Stimulated activated CD8-positive, alpha-beta memory T cell treated with anti-CD3 and anti-CD28 coated beads, Interleukin-2, amount 100 ng/mL, for 48 hours (primary cell): ENCODE data around the gene HIP1.
"Not testable (repeated sequence)": the region's sequence is repeated elsewhere in the genome, so short reads cannot be mapped to it uniquely, and the experiment has no call there.

ENCODE experiments used
- DNase-seq, 2 donors: peaks; one replicate each; pipeline ENCODE4 v3.0.0-alpha.2; 2020; ENCODE audit warnings: low read depth in 2 of 2

The HIP1 gene

GRCh38 chr7:75575488-75576121, 163.1 kb downstream of the HIP1 start:
- no peak for DNase-seq

GRCh38 chr7:75573477-75574019, 165.2 kb downstream of the HIP1 start:
- DNase-seq: no peak

- DNase-seq: no peak
These were observed 165.9 kb downstream of the HIP1 start for GRCh38 chr7:75572814-75573213.

GRCh38 chr7:75572396-75572795, 166.3 kb downstream of the HIP1 start:
- no peak for DNase-seq

DNA sequence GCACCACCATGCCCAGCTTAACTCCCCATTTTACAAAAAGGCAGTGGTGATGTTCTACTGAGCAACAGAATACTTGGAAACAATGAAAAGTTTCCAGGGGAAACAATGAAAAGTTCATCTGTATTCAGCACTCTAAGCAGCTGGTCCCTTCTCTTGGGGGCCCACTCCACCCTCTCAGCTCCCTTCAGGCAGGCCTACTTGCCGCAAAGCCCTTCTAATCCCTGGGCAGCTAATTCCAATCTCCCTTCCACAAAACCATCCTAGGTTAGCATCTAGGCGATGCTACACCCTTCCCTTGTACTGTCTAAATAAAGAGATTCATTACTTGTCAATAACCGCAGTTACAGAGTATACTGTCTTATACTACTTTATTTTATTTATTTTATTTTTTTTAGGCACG, 167.5 kb downstream of the HIP1 start:
- DNase-seq: no peak

DNA sequence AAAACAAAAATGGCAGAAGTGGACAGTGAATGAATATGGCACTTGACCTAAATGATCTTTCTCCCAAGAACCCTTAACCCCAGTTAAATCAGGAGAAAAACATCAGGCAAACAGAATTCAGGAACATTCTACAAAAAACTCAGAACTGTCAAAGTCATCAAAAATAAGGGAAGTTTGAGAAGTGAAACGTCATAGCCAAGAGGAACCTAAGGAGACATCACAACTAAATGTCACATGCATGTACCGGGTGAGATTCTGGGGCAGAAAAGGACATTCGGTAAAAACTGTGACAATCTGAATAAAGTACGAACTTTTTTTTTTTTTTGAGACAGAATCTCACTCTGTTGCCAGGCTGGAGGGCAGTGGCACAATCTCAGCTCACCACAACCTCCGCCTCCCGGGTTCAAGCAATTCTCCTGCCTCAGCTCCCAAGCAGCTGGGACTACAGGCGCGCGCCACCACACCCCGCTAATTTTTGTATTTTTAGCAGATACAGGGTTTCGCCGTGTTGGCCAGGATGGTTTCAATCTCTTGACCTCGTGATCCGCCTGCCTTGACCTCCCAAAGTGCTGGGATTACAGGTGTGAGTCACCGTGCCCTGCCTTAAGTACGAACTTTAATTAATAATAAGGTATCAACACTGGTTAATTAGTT, 169.0 kb downstream of the HIP1 start:
- DNase-seq: not testable (repeated sequence)

DNA sequence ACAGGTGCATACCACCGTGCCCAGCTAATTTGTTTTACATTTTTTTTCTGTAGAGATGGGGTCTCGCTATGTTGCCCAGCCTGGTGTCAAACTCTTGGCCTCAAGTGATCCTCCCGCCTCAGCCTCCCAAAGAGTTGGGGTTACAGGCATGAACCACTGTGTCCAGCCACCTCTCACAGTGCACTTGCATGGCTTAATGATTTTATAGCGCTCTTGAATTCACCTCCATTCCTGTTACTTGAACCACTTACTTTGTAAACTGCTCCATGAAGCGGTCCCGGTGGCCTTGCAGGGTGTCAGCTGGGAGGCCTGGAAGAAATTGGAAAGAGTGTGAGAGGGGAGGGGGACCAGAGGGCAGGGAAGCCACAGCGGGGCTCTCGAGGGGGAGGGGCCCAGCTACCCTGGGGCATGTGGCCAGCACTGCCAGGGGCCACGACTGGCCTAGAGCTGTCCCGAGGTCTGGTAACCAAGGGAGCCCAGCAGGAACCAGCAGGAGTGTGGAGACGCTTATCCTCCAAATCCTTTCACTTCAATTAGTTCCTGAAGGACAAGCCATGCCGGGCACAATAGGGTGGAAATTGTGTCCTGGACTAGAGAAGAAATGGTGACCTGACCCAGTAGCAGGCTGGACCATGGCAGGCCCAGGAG, 170.7 kb downstream of the HIP1 start:
- no peak for DNase-seq

- DNase-seq: no peak
These were observed 173.5 kb downstream of the HIP1 start for GRCh38 chr7:75565132-75565837.

DNA sequence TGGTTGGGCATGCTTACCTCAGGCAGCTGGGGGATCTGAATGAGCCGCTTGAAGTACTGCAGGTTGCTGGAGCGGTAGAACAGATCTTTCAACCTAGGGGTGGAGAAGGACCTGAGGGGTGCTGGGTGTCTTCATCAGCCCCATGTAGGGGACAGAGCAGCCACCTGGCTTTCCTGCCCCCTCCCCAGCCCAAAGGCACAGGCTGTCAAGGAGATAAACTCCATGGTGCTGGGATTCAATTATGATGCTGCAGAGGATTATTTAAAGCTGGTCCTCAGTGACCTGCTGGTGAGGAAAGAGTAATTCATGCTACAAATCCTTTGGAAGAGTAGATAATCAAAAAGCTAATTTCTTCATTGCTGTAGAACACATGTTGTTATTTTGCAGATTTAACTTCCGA, 175.6 kb downstream of the HIP1 start:
- no peak for DNase-seq

DNA sequence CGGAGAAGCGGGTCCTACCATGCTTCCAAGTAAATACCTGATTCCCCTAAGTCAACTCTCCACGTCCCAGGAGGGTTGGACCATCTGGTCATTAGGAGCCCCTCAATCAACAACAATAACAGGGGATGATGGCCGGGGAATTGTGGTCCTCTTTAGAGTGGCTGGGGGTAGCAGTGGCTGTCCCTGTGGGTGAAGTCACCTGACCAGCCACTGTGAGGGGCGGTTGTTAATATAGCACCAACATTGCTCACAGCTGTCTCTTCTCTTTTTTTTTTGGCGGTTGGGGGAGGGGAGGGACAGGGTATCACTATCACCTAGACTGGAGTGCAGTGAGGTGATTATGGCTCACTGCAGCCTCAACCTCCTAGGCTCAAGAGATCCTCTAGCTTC, 178.8 kb downstream of the HIP1 start:
- no peak for DNase-seq

DNA sequence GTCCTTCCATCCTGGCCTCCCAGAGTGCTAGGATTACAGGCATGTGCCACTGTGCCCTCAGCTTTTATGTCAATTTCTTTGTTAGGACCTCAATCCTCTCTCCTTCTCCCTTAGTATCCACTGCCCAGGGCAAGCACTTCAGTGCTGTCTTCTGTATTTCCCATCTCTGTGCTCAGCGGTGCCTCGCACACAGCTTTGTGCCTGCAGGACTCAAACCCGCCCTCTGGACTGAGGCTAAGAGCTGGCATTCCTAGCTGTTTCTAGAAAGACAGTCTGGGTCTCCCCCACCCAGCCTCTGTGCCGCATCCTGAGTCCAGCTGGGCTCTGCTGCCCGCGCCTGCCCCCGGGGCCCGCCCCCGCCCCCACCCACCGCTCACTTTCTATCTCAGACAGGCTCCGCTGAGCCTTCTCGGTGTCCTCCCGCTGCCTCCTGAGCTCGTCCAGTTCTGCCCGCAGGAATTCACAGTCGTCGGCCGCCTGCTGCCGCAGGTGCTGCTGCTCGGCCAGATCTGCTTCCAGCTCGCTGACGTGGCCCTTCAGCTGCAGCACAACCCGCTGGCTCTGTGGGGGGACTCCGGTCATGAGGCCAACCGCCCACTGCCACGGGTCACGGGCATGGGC, 179.3 kb downstream of the HIP1 start:
- DNase-seq: no peak

DNA sequence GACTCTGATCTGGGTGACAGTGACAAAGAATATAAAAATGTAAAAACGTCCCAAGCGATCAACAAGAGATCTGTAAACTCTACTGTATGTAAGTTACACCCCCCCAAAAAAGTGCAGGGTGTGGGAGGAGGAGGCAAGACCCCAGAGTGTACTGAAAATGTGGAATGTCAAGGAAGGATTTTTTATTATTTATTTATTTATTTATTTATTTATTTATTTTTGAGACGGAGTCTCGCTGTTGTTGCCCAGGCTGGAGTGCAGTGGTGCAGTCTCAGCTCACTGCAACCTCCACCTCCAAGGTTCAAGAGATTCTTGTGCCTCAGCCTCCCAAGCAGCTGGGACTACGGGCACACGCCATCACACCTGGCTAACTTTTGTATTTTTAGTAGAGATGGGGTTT, 181.9 kb downstream of the HIP1 start:
- not testable (repeated sequence) for DNase-seq

DNA sequence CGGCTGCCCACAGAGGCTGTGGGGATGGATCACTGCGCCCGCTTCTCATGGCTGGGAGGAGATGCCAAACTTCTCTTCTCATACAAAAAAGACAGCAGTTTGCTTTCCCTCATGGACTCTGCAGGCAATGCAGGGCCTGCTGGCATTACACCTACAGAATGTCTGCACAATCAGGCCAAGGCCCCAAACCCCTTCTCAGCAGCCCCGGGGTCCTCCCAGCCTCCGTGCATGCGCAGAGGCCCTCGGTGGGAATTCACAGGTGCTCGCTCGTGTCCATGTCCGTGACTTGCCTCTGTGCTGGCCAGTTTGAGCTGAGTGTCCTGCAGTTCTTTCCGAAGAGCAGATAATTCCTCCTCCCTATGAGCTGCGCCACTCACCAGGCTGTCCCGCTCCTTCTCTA, 183.0 kb downstream of the HIP1 start:
- no peak for DNase-seq

- DNase-seq: no peak
These were observed 192.3 kb downstream of the HIP1 start for GRCh38 chr7:75546237-75547015.

GRCh38 chr7:75537731-75538130, 201.0 kb downstream of the HIP1 start:
- DNase-seq: no peak

DNA sequence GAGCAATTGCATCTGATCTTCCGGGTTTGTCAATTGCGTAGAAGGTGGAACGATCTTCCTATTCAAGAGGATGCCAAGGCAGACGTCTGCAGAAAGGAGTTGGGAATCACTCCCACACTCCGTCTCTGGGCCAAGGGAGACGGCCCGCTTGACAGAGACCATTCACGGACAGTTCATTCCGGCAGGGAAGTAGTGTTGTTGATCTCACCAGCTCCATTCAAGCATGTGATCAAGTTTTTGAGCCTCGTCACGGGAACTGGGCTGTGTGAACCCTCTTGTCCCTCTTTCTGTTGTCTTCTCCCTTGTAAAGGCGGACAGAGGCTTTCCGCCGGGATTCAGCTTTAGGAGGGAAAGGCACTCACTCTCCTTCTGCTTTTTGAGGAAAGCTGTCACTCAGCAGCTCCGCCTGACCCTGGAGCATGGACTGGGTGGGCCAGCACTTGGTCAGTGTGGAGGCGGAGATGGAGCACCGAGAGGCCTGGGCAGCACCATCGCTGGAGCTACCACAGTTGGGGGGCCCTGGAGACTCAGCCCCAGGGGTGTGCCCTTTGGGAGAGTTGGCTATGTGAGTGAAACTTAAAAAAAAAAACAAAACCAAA, 201.7 kb downstream of the HIP1 start:
- no peak for DNase-seq

- DNase-seq: no peak
These were observed 202.2 kb downstream of the HIP1 start for GRCh38 chr7:75536491-75536890.

- DNase-seq: no peak
These were observed 203.9 kb downstream of the HIP1 start for GRCh38 chr7:75534727-75535307.

DNA sequence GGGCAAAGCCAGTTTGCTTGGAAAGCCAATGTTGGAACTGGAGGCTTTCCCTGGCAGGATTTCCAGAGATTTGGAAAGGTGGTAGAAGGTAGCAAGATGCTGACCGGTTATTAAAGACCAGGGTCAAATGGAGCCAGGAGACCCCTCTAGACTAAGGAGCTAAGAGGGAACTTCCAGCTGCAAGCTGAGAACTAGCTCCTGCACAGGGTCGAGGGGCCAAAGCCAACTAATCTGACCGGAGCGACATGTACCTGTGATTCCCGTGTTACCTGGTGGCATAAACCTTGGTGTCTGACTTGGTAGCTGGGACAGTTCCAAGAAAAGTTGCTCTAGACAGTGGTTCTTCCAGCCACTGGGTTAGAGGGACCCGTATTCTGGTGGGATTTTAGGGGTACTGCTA, 204.8 kb downstream of the HIP1 start:
- DNase-seq: no peak

- DNase-seq: no peak
These were observed 206.1 kb downstream of the HIP1 start for GRCh38 chr7:75532639-75533038.
